GM12873 (cell line): ENCODE results near the gene ADAM12.

Experiments
- CTCF ChIP-seq: IDR thresholded peaks from 2 replicates; pipeline ENCODE4 v1.5.1; 2012; ENCODE audit warnings: low read depth, mild to moderate bottlenecking, moderate library complexity, low read length, control low read depth; ENCODE audit not compliant: insufficient read depth; ENCODE audit errors: missing control alignments

ADAM12 gene

GRCh38 chr10:126155528-126155927 is 232.7 kb downstream of the ADAM12 start:
- TF ChIP-seq CTCF, result no peak

- no peak for TF ChIP-seq CTCF
Measured at GRCh38 chr10:126153711-126154628, 234.3 kb downstream of the ADAM12 start.

GRCh38 chr10:126147866-126148587 is 240.2 kb downstream of the ADAM12 start:
- no peak for TF ChIP-seq CTCF

GRCh38 chr10:126146771-126147170 is 241.5 kb downstream of the ADAM12 start:
- no peak for TF ChIP-seq CTCF

- TF ChIP-seq CTCF, result no peak
Measured at GRCh38 chr10:126143117-126143516, 245.2 kb downstream of the ADAM12 start.

GRCh38 chr10:126140746-126141273 is 247.5 kb downstream of the ADAM12 start:
- no peak for TF ChIP-seq CTCF

GRCh38 chr10:126137562-126138221 is 250.6 kb downstream of the ADAM12 start:
- no peak for TF ChIP-seq CTCF
